ENCODE data around the gene SBF2.
A peak's percentile ranks its signal among the peaks of the same experiment; 100 is the strongest.

Gene SBF2

DNA sequence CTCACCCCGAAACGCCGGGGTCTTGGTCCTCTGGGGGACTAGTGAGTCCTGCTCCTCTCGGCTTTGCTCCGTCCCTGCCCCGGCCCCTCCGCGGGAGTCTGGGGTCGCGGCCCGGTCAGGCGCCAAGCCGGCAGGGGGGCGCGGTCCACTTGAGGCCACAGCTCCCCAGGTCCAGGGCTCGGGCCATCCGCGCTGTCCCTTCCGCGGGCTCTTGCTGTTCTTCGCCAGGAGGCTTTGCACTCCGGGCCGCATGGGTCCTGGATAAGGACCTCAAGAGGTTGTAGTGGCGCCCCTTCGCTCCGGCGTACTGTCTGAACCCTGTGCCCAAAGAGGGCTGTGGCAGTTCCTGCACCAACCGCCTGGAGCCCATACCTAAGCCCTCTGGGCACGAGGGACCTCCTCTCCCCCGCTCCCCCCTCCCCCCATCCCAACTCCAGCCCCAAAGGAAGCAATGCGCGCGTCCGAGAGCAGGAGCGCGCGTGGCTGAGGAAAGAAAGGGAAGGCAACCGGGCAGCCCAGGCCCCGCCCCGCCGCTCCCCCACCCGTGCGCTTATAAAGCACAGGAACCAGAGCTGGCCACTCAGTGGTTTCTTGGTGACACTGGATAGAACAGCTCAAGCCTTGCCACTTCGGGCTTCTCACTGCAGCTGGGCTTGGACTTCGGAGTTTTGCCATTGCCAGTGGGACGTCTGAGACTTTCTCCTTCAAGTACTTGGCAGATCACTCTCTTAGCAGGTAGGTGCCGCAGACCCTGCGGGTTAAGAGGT lies 10.7 kb upstream of the SBF2 start, which contains the start of gene ADM:
Gene ADM, plus strand, starts transcription at position 579 of the 767 bp plus-strand sequence. CDS start 628 bp downstream, outside the sequence.
- TF ChIP-seq, protein P1, sequence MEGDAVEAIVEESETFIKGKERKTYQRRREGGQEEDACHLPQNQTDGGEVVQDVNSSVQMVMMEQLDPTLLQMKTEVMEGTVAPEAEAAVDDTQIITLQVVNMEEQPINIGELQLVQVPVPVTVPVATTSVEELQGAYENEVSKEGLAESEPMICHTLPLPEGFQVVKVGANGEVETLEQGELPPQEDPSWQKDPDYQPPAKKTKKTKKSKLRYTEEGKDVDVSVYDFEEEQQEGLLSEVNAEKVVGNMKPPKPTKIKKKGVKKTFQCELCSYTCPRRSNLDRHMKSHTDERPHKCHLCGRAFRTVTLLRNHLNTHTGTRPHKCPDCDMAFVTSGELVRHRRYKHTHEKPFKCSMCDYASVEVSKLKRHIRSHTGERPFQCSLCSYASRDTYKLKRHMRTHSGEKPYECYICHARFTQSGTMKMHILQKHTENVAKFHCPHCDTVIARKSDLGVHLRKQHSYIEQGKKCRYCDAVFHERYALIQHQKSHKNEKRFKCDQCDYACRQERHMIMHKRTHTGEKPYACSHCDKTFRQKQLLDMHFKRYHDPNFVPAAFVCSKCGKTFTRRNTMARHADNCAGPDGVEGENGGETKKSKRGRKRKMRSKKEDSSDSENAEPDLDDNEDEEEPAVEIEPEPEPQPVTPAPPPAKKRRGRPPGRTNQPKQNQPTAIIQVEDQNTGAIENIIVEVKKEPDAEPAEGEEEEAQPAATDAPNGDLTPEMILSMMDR (IDR thresholded peaks at IDR 0.05; ENCODE audit: insufficient read depth, low read depth, low read length, missing control alignments) = peak; percentile 29
- DNase-seq (ENCODE audit: low read depth) = peak; percentile 58
- H3K4me3 ChIP-seq (ENCODE audit: low read depth, low read length) = peak within 1 kb of the TSS; percentile 71

DNA sequence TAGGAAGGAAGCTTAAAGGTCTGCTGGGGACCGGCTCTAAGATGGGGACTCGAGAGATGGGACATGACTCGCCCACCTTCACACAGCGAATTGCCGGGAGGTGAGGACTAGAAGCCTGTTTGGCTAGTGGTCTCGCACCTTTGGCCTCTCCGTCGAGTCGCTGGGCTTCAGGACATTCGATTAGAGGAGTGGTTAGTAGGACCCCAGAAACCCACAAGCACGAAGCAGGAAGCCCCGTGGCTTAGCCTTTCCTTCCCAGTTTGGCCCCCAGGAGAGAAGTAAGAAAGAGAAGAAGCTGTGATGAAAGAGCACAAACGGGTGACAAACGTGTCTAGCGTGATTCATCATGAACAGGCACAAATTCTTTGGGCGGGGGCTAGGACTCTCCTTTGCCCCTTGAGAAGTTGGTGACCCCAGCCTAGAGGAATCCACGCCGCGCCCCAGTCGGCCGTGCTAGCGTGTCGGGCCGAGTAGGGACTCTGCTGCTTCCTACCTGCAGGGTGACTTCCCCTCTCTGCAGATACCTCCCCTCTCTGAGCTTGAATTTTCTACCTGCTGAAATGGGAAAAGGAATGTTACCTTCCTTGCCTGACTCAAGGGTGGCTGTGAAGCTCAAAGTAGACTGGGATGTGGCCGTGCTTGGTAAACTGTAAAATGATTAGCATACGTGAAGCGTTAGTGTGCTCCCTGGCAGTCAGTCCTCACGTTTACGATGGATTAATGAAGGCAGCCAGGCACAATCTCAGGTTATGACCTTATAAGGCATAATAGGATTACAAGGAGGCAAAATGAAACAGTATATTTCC lies 9.7 kb upstream of the SBF2 start:
- DNase-seq (ENCODE audit: low read depth) = peak; percentile 20
- H3K4me3 ChIP-seq (ENCODE audit: low read depth, low read length) = peak overlapping the region; percentile 71
- TF ChIP-seq, protein P1 (IDR thresholded peaks at IDR 0.05; ENCODE audit: insufficient read depth, low read depth, low read length, missing control alignments) = no peak

DNA sequence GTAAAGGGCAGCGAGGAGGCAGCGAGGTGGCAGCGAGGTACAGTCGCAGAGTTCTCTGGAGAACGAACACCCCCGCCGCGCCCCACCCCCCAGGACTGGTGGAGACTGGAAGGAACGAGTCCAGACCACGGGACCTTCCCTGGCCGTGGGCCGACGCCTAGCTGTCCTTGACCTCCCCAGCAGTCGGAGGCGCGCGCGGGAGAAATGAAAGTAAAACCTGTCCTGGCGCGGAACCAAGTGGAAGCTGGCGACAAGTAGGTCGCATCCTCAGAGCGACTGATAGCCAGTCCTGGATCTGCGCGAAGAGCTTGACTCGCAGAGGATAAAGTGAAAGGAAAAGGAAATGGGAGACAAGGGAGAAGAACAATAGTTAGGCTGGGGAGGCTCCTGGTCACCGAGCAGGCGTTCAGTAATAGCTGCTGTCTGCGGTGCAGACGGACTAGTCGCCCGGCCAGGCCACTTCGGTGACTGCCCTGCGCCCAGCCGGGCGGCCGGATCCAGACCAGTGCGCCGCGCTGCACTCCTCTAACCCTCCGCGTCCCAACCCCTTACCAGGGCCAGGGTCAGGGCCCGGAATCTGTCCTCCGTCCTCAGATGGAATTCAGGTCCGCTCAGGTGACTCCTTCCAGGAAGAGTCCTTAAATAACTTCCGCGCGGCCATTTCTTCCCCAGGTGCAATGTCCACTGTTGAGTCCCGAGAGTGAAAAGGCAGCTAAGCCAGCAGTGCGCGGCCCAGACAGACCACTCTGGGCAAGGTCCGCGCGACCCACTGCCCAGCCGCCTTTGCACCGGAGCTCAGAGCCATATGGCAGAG lies 8.9 kb upstream of the SBF2 start:
- peak overlapping the region; percentile 71 for H3K4me3 ChIP-seq (ENCODE audit: low read depth, low read length)
- TF ChIP-seq, protein P1 (IDR thresholded peaks at IDR 0.05; ENCODE audit: insufficient read depth, low read depth, low read length, missing control alignments) = no peak
- DNase-seq (ENCODE audit: low read depth) = peak; percentile 73

DNA sequence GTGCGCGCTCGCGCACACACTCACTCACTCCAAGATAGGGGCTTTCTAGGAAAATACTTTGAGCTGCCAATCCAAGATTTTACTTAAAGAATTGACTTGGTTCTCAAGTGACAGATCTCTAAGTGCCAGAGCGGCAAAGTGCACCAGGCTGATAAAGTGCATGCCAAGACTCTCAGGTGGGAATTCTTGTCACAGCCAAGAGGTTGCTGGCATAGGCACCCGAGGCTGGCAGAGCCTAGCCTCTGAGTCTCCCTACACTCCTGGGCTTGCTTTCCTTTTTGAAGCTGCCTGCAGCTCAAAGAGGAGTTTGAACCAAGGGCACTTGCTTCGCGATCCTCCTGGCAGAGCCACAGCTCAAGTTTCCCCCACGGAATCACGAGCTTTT lies 8.3 kb upstream of the SBF2 start:
- peak overlapping the region; percentile 71 for H3K4me3 ChIP-seq (ENCODE audit: low read depth, low read length)
- no peak for DNase-seq (ENCODE audit: low read depth)
- TF ChIP-seq, protein P1 (IDR thresholded peaks at IDR 0.05; ENCODE audit: insufficient read depth, low read depth, low read length, missing control alignments) = no peak

DNA sequence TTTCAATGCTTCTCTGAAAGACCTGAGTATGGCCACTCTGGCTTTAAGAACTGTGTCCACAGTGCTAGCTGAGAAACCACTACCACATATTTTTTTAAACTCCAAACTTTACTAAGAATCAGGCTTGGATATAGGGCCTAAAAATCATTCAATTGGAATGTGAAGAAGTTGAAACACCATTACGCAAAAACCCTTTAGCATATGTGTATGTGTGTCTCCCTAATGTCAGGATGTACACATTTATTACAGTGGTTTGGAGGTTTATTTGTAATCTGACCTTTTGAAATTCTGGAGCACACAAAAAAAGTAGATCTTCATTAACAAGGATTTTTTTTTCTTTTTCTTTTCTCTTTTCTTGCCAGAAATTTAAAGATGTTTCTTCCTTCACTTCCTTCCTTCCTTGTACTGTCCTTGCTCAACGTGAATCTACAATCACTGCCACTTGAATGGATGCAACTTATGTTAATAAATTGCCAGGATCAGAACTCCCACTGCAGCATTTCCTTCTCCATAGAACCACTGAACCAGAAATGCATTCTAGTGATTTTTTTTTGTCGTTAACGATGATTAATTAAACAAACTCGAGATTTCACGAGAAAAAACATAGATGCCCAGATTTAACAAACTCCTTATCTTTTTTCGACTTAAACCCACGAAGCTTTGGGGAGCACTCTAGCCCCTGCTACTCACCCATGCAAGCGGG lies 7.8 kb upstream of the SBF2 start:
- TF ChIP-seq, protein P1 (IDR thresholded peaks at IDR 0.05; ENCODE audit: insufficient read depth, low read depth, low read length, missing control alignments) = no peak
- no peak for DNase-seq (ENCODE audit: low read depth)
- no peak overlapping the region for H3K4me3 ChIP-seq (ENCODE audit: low read depth, low read length)

DNA sequence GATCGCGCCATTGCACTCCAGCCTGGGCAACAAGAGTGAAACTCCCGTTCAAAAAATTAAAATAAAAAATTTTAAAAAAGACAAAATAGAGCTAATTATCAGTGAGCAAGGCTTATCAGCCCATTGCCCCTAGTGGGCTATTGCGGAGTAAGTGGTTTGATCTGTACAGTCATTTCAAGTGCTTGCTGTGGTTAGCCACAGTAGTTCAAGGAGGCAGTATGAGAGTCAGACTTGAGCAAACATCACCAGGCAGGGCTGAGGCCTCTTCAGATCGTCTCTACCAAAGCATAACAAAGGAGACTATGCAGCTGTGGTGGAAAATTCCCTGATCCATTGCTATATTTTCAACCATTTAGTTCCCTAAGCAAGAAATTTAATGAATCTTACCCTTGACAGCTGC lies 4.3 kb upstream of the SBF2 start:
- TF ChIP-seq, protein P1 (IDR thresholded peaks at IDR 0.05; ENCODE audit: insufficient read depth, low read depth, low read length, missing control alignments) = peak; percentile 40
- peak; percentile 92 for DNase-seq (ENCODE audit: low read depth)
- no peak overlapping the region for H3K4me3 ChIP-seq (ENCODE audit: low read depth, low read length)
